NCI-H345 treated with DMSO at 0.1 percent for 48 hours (cell line): ENCODE data around the gene OR10H1.
"Not testable (repeated sequence)": the region's sequence is repeated elsewhere in the genome, so short reads cannot be mapped to it uniquely, and the experiment has no call there.

Source experiments
- DNase-seq: peaks from one replicate; lab custom pipeline; 2025; ENCODE audit not compliant: unreplicated experiment; lab: John Stamatoyannopoulos, UW

The OR10H1 gene

DNA sequence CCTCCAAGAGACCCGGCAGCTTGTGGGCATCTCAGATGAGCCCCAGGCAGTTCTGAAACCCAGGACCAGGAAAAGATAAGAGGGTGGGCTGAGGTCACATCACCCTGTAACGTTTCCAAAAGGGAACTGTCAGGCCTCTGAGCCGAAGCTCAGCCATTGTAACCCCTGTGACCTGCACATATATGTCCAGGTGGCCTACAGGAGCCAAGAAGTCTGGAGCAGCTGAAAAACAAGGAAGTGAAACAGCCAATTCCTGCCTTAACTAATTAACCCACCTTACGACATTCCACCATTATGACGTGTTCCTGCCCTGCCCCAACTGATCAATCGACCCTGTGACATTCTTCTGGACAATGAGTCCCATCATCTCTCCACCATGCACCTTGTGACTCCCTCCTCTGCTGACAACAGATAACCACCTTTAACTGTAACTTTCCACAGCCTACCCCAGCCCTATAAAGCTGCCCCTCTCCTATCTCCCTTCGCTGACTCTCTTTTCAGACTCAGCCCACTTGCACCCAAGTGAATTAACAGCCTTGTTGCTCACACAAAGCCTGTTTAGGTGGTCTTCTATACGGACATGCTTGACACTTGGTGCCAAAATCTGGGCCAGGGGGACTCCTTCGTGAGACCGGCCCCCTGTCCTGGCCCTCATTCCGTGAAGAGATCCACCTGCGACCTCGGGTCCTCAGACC lies 13.3 kb upstream of the OR10H1 start:
- DNase-seq = not testable (repeated sequence)

- DNase-seq = no peak
Observed at GRCh38 chr19:15828121-15828610, 12.7 kb upstream of the OR10H1 start.

DNA sequence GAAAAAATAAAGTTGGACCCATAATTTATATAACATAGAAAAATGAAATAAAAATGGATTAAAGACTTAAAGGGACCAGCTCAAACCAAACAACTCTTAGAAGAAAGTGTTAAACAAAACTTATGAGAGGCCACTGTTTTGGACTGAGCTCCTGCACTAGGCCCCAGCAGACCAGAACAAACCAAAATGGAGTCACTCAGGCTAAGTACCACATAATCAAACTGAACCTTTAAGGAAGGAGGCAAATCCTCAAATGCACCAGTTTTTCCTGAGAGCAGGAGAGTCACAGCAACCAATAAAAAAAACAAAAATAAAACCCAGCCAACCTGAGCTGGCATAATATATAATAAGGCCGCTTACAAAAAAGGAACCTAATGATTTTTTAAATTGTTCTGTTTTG lies 10.3 kb upstream of the OR10H1 start:
- no peak for DNase-seq

DNA sequence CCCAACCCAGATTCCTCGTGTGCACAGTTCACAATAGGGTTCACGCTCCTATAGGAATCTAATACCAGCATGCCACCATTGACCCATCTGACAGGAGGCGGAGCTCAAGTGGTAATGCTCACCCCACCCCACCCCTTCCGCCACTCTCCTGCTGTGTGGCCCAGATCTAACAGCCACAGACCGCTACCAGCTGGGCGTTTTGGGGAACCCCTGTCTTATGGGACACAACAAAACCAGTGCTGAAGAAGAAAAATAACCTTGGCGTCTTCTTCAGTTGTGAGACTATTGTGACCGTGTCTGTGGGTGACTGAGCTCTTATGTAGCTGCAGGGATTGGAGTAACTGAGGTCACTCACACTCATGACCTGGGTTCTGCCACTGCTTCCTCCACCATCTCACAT lies 5.2 kb upstream of the OR10H1 start:
- no peak for DNase-seq

- DNase-seq = no peak
Observed at GRCh38 chr19:15813916-15814315, 1.5 kb downstream of the OR10H1 start.

DNA sequence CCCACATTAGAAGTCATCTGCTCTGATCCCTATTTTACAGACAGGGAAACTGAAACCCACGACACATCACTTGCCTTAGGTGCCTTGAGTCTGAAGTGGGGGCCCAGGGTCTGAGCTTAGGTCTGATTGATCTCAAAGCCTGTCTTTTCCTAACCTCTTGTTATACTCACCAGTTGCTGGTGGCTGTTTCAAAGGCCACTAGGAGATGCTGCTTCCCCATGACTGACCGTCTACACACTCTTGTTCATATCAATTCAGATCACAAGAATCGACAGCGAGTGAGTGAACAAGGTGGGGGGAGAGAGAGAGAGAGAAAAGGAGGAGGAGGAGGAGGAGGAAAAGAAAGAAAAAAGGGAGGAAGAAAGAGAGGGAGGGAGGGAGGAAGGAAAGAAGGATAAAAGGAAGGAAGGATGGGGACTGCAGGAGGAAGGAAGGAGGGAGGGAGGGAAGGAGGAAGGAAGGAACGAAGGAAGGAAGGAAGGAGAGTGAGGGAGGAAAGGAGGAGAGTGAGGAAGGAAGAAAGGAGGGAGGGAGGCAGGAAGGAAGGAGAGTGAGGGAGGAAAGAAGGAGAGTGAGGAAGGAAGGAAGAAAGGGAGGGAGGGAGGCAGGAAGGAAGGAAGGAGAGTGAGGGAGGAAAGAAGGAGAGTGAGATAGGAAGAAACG lies 3.3 kb downstream of the OR10H1 start:
- no peak for DNase-seq

DNA sequence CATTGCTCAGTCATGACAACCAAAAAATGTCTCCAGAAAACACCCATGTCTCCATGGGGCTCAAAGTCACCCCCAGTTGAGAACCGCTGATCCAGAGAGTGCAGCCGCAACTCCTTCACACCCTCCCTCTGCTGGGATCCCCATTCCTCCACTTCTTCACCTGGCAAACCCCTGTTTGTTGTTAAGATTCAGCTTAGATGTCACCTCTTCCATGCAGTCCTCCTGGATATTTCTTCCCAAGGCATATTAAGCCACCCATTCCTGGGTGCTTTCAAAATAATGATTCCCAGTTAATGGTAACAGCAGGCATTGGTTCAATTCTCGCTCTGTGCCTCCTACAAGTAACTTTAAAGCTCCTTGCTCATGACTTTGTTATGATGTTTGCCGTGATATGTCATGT lies 4.0 kb downstream of the OR10H1 start:
- DNase-seq = no peak

- no peak for DNase-seq
Observed at GRCh38 chr19:15810335-15810734, 5.1 kb downstream of the OR10H1 start.

- DNase-seq = not testable (repeated sequence)
Observed at GRCh38 chr19:15794279-15794678, 21.2 kb downstream of the OR10H1 start.

DNA sequence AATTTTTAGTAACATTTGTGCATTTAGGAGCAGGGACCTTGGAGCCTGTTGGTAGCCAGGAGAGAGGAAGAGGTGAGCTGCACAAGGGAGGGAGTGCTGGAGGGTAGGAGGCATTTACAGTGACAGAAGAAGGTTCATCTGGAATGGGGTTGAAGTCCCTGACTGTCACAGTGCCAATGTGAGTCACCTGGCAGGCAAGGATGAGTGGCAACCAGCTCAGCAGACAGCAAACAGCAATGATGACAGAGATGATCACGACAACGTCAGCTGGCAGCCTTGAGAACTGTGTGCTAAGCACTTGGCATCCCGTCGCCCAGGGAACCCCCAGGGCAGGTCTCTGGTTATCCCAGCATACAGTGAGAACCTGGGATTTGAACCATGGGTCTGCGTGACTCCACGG lies 25.4 kb downstream of the OR10H1 start:
- no peak for DNase-seq

- DNase-seq = no peak
Observed at GRCh38 chr19:15788594-15789270, 26.7 kb downstream of the OR10H1 start.

GRCh38 chr19:15787611-15788155 lies 27.8 kb downstream of the OR10H1 start, which contains the start of gene OR10H5:
OR10H5 (plus strand) TSS chr19:15787661; CDS start chr19:15794049, 6,388 bp downstream.
- DNase-seq = no peak

GRCh38 chr19:15782896-15783295 lies 32.6 kb downstream of the OR10H1 start:
- not testable (repeated sequence) for DNase-seq

GRCh38 chr19:15782211-15782610 lies 33.3 kb downstream of the OR10H1 start:
- no peak for DNase-seq

DNA sequence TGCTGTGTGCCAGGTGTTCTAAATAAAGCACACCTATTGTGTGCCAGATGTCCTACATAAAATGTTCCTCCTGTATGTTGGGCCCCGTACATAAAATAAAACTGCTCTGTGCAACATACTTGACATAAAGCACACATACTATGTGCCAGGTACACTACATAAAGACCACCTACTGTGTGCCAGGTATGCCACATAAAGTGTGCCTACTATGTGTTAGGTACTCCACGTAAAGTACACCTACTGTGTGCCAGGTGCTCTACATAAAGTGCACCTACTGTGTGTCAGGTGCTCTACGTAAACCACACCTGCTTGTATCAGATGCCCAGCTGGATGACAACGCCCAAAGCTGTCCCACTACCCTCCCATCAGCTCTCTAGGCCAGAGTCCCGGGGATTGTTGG lies 33.8 kb downstream of the OR10H1 start:
- no peak for DNase-seq

DNA sequence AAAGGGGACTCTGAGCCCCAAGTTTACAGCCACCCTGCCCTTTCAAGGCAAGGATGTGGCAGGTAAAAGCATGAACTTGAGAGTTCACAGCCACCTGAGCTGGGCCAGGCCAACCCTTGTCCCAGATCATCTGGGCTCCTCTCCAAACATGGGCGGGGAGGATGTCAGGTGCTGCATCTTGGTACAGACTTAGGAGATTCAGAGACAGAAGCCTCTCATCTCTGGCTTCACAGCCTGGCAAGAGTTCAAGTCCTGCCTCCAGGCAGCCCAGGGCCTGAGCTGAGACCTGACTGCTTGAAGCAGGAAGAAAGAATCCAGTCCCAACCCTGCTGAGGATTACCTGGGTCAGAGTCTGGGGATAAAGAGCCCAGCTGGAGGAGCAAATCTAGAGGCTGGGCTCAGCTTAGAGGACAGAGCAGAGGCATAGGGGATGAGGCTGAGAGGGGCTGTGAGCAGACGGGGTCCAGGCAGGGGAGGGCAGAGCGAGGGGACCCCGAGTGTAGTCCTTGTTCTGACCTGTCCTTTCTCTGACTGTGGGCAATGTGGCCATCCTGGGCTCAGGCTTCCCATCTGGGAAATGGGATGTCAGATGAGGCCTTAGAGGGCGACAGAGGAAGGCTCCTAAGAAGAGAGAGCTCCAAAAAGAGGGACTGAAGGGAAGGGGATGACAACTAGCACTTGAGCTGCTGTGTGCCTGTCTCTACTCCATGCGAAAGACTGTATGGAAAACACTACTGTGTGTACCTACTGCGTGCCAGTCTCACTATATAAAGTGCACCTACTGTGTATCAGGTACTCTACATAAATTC lies 34.6 kb downstream of the OR10H1 start:
- DNase-seq = no peak

DNA sequence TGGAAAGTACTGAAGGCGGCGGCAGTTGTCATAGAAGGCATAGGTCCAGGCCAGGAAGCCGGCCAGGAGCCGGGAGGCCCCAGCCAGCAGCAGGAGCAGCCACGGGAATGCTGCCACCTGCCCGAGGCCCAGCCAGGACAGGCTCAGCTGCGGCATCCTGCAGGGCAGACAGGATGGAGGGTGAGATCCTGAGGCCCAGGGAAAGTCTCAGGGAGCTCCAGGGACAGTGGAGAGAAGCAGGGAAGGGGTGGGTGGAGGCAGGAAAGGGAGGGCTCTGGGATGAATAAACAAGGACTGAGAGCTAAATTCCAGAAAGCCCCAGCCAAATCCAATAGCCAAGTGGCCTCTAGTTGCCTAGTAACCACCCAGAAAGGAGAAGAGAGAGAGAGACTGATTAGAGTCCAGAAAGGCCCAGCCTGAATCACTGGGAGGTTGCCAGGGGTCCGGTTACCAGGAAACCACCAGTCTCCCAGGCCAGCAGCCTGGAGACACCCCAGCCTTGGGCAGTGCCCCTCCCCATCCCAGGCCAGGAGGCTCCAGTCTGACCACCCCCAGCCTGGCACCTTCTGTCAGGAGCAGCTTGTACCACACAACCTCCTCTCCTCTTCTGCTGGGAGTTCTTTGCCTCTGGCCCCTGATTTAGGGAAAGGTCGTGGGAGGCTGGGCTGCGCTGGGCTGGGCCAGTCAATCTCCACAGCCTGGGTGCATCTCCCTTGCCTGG lies 35.5 kb downstream of the OR10H1 start:
- DNase-seq = no peak

GRCh38 chr19:15776991-15777970 lies 38.2 kb downstream of the OR10H1 start:
- no peak for DNase-seq

DNA sequence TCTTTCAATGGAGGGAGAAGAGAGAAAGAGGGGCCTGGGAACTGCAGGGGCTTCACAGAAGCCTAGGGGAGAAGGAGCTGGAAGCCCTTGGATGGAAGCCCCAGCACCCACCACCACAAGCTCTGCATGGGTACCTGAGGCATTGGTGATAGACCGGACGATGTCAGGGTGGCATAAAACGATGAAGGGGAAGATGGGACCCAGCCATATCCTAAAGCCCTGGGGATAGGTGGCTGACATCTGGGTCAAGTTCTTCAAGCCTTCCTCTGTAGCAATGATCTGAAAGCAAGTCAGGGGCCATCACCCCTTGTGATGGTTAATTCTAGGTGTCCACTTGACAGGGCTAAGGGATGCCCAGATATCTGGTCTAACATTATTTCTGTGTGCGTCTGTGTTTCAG lies 39.2 kb downstream of the OR10H1 start:
- no peak for DNase-seq
